GM21576 (cell line): Measurements from ENCODE around the gene OR10K1.
"Not testable (repeated sequence)": the region's sequence is repeated elsewhere in the genome, so short reads cannot be mapped to it uniquely, and the experiment has no call there.

Source experiments
- ATAC-seq: cut with Tn5 transposase; IDR thresholded peaks from one replicate; pipeline ENCODE4 v1.9.1; 2021; ENCODE audit warnings: mild to moderate bottlenecking, moderate library complexity; ENCODE audit not compliant: unreplicated experiment

Gene OR10K1, protein sequence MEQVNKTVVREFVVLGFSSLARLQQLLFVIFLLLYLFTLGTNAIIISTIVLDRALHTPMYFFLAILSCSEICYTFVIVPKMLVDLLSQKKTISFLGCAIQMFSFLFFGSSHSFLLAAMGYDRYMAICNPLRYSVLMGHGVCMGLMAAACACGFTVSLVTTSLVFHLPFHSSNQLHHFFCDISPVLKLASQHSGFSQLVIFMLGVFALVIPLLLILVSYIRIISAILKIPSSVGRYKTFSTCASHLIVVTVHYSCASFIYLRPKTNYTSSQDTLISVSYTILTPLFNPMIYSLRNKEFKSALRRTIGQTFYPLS

DNA sequence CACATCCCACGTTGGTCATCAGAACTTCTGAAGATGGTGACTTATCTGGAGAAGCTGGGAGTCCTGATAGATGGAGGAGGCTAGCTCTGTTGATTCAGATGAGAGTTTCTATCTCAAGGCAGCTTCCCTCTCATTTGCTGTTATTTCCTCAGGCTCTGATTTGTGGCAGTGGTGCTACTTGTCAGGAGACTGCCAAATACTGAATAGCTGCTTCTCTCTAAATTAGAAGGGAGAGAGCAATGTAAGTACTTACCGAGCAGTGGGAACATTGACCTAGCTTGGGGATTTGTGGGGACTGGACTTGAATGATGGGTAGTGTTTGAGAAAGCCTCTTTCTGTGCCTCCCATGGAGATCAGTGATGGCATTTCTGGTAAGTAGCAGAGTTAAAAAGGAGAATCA, at the start of gene OR10K1:
Gene OR10K1, plus strand, starts transcription at position 301 of the 400 bp plus-strand sequence. CDS start 3,728 bp downstream, outside the sequence.
- no peak for ATAC-seq

DNA sequence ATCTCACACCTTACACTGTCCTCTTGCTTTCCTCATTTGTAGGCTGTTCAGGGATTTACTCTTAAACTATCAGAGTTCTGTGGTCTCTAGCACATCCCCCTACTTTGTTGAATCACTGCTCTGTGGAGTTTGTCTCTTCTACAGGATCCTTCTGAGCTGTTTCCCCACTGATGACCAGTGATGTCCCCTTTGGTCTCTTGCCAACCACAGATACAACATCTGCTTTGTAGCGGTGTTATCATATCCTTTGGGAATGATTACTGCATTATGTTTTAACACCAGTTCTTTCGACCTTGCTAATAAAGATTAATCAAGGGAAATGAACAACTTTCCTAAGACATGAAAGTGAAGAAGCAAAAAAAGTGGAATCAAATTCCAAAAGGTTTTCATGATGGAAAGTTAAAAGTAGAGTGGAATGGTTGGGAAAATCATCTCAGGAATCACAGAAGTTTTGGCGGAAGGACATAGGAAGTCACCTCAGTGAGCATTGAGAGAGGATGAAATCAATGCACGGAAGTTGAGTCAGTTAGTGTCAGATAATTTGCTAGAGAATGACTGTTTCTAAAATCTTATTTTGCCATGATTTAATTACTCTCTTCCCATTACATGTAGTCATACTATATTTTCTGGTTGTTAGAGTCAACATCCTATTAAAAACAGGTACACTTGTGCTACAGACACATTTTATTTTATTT, 46.8 kb upstream of the OR10K1 start:
- no peak for ATAC-seq

DNA sequence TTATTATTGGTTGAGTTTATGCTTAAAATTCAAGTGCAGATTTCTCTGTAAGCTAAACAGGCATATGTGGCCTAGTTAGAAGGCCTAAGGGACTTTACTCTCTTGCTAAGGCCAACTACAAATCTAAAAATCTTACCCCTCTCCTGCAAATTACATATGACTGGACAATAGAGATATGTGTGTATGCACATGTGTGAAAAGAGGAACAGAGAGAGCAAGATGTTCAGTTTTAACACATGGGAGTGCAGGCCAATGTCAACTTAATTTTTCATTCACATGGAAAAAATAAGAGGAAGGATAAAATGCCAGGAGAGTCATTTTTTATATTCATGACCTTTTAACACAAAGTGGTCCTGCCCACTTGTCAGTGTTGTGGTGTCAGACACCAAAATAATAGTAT, 44.0 kb upstream of the OR10K1 start:
- no peak for ATAC-seq

DNA sequence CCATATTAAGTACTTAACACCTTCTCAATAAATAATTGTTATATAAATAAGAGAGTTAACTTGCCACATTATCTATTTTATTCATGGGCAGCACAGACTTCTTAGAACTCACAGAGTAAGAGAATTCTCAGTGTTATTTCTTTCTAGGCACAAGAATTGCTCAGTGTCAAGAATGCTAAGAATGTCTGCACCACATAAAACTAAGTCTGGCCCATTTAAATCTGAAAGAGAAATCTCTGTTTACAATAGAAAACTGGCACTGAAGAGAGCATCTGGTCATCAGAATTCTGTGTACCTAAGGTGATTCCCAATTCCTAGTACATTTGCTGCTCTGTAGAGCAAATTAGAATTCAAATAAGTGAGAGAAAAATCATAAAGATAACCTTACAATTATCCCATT, 39.4 kb upstream of the OR10K1 start:
- ATAC-seq: no peak

DNA sequence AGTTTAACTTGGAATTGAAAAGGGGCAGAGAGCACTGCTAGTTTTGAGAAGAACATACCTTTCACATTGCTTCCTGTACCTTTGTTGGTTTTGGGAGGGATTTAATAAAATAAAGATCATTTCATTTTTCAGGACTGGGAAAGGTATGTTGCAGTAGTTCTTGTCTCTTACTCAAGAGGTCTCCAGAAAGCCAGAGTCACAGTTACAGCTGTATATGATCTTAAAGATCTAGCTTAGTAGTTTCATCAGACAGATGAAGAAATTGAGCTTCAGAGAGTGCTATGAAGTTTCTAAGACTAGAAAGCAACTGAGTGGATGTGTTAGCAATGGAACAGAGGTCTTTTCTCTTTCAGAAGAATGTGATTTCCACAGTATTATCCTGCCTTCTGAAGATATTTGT, 36.6 kb upstream of the OR10K1 start:
- no peak for ATAC-seq

DNA sequence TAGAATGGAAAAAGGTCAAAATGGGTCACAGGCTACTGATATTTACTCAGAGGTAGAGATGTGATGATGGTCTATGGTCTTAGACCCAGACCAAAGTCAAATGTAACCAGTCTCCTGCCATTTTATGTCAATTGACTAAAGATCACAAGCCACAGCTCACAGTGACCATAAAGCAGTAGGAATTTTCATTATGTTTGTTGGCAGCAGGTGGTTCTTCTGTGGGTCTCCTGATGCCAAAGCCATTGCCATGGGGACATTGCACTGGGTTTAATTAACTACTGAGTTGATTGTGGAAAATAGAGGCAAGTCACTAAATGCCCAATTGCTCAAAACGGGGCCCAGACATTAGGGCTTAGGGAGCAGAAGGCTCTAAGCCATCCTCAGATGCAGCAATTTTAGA, 35.5 kb upstream of the OR10K1 start, which contains the start of gene OR10K2:
Gene OR10K2, minus strand, starts transcription at position 101 of the 400 bp plus-strand sequence. CDS start 5,371 bp downstream, outside the sequence.
- ATAC-seq: no peak

DNA sequence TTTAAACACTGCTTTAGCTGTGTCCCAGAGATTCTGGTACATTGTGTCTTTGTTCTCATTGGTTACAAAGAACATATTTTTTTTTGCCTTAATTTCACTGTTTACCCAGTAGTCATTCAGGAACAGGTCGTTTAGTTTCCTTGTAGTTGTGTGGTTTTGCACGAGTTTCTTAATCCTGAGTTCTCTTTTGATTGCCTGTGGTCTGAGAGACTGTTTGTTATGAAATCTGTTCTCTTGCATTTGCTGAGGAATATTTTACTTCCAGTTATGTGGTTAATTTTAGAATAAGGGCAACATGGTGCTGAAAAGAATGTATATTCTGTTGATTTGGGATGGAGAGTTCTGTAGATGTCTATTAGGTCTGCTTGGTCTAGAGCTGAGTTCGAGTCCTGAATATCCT, 31.5 kb upstream of the OR10K1 start:
- ATAC-seq: not testable (repeated sequence)

DNA sequence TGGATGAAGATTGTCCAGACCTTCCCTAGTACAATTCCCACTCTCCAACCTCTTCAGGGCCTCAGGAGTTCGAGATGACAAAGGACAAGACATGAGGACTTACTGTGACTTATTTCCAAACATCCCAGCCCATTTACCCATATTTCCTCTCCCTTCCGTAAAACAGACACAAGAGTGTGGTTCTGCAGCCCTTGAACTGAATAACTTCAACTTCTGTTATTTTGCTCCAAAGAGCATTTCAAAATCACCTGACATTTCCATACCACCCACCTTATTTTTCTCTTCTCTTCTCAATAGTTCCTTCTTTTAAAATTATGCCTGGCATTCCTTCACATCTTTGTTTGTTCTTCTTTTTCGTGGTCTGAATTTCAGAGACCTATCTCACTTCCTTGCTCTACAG, 26.9 kb upstream of the OR10K1 start:
- no peak for ATAC-seq

DNA sequence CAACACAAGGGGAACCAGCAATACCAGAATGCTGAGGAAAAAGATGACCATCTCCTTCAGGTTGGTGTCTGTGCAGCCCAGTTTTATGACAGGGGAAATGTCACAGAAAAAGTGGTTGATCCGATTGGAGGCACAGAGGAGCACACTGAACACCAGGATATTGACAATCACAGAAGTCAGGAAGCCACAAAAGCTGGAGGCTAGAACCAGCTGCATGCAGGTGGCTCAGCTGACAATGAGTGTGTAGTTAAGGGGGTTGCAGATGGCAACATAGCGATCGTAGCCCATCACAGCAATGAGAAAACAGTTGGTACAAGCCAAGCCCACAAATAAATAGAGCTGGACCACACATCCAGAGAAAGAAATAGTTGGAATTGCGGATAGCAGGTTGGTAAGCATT, 16.3 kb upstream of the OR10K1 start:
- ATAC-seq: no peak

DNA sequence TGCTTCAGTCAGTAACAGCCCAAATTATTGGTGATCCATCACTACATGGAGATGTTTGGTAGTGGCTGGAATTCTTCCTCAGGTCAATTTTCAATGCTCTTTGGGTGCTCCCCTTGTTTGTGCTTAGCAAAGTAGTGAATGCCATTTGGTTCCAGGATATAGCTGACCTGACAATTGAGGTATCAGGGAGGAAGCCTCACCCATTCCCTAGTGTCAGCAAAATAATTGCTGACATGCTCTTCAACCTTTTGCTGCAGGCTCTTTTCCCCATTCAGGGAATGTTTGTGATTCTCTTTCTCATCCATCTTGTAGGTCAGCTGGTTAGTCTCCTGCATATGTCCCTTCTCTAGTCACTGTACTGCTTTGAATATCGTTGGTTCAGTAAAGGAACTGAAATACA, 7.1 kb upstream of the OR10K1 start:
- no peak for ATAC-seq

DNA sequence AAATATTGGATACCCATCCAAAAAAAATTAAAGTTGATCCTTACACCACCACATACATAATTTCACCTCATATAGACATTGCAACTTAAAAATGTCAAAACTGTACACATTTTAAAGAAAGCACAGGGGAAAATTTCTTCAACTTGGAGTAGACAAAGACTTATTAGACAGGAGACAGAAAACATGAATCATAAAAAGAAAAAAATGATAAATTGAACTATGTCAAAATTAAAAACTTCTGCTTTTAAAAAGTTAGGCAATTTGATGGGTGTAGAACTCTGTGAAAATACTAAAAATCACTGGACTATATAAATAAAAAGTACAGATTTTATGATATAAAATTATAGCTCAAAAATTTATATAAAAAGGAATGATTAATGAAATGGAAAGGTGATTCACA, 4.4 kb upstream of the OR10K1 start:
- ATAC-seq: no peak

DNA sequence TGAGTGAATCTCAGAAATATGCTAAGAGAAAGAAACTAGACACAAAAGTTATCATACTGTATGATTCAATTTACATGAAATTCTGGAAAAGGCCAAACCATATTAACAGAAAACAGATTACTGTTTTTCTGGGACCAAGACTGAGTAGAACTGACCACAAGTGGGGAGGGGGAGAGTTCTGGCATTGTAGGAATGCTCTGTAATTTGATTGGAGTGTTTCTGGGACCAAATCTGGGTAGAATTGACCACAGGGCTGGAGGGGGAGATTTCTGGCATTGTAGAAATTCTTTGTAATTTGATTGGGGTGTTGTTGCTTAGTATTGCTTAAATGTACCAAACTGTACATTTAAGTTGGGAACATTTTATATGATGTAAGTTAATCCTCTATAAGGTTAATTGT, 3.4 kb upstream of the OR10K1 start:
- no peak for ATAC-seq

DNA sequence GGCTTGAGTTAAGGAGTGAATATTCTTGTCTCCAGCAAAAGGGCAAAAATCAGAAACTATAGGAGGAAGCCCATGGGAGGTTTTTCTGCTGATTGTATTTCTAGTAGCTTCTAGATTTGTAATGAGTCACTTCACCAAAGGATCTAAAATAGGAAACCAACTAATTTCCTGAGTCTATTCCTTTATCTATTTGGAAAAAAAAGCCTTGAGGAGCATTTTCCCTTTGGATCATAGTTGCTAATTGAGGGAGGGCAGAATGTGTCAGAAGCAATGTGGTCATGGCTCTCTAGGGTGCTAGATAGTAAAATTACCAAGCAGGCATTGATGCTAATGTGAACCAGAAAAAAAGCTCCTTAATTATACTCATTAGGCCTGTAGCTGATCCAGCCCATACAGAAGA, 10.3 kb downstream of the OR10K1 start, which contains the start of gene OR10R2:
Gene OR10R2, plus strand, starts transcription at position 301 of the 400 bp plus-strand sequence. CDS start 106 bp downstream, outside the sequence.
- ATAC-seq: no peak

DNA sequence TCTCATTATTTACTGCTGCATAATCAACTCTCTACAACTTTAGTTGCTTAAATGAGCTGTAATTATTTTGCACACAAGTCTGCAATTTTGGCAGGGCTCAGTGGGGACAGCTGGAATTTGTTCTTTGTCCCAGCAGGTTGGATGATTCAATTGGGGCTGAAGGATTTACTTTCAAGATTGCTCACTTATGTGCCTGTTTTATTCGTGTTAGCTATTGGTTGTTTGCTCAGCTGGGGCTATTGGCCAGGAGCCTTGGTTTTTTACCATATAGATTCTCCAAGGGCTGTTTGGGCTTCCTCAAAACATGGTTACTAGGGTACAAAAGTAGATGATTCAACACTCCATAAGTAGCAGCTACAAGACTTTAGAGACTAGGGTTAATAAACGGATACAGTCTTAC, 23.8 kb downstream of the OR10K1 start:
- no peak for ATAC-seq

DNA sequence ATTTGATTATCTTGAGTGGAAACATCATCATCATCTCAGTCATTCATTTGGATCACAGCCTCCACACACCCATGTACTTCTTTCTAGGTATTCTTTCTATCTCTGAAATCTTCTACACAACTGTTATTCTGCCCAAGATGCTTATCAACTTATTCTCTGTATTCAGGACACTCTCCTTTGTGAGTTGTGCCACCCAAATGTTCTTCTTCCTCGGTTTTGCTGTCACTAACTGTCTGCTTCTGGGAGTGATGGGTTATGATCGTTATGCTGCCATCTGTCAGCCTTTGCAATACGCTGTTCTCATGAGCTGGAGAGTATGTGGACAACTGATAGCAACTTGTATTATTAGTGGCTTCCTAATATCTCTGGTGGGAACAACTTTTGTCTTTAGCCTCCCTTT, 29.7 kb downstream of the OR10K1 start:
- ATAC-seq: no peak

DNA sequence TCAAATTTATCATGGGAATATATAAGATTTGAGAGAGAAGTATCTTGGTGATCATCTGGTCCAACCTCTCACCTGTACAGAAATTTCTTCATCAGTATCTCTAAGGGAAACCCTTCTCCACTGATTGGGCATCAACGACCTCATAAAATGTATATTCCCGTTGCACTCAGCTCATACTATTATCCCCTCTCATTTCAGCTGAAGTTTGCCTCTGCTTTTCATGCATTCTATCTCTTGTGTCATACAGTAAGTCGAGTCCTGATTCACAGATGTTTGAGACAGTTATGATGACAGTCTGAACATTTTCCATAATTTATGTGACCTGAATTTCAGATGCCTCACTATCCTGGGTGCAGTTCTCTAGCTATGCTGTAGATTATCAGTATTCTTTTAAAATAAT, 31.4 kb downstream of the OR10K1 start:
- ATAC-seq: no peak

DNA sequence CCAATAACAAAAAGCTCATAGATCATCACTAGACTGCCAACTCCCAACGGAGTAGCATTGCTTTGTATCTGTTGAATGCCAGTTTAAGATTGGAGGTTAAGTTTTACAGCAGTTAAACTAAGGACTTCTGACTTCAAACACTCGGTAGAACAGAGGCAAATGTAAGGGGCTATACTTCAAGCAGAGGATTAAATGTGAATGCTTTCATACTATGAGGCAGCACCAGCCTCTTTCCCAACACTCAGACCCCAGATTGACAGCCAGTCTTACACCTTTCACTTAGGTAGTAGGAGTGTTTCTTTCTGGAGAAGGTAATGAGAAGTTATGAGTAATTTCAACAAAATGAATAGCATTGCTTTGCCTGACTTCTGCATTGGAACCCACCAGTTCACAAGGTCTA, 33.2 kb downstream of the OR10K1 start:
- no peak for ATAC-seq

DNA sequence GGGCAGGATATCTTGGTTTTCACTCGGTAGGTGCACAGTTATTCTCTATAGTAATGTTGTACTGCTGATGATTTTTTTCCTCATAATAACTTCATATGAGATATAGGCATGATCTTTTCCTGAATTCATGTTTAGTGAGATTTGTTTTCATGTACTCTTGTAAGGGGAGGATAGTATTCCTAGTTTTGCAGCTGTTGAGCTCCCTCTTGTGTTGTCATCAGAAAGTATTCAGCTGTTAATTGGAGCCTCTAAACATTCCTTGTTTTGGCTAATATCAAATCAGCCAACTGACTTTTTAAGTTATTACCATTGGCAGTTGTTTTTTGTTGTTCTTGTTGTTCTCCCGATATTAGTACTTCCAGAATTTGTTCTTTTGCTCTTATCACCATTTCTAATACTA, 34.7 kb downstream of the OR10K1 start:
- ATAC-seq: no peak

DNA sequence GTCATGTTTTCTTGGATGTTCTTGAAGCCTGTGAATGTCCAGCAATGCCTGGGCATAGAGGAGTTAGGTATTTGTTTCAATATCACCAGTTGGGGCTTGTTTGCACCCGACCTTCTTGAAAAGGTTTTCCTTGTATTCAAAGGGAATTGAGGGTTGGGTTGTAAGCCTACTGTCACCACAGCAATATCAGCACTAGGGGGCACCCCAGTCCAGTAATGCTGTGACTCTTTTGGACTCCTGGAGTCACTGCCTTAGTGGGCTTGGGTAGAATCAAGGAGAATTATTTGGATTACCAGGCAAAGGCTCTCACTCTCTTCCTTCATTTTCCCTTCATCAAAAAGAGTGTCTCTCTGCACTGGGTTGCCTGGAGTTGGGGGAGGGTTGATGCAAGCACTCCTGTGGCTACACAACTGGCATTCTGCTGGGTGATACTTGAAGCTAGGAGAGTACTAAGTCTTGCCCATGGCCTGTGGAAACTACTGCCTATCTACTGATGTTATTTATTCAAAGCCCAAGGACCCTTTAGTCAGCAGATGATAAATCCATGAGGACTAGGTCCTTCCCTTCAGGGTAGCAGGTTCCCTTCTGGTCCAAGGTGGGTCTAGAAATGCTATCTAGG, 44.8 kb downstream of the OR10K1 start:
- ATAC-seq: no peak

DNA sequence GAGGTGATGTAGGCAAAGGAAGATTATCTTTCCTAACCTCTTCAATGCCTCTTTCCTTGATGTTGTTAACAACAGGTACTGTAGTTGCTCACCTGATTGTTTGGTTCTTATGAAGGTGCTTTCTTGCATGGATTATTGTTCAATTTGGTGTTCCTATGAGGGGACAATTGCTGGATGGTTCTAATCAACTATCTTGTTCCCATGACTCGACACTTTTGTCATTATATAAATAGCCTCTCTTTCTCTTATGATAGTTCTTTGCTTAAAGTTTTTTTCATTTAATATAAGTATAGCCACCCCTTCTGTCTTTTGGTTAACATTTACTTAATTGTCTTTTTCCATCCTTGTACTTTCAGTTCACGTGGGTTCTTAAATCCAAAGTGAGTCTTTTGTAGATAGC, 45.9 kb downstream of the OR10K1 start:
- no peak for ATAC-seq

DNA sequence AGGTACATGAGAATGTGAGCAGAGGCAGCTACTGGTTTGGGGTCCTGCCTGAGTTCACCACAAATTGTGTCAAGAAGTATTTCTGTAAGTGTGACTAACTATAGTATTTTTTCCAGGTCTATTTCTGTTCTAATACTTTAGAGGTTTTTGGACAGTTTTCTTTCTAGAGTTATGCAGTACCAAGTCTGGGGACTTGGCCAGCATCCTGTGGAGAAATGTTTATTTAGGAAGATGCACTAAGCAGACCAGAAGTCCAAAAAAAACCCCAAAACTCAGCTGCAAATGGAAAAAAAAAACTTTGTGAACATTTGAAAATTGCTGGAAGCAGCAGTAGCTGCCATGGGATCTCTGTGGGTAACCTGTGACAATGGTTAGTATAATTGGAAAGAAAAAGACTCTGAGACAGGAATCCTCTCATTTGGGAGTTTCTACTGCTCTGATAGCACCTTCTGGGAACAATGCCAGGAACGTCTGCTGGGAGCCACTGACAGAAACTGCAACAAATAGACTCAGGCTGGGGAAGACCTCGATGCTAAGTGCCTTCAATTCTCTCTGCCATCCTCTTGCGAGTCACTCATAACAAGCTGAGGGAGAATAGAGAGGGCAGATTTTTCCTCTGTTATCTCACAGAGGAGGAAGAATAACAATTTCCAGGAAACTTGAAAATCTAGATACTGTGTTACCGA, 48.0 kb downstream of the OR10K1 start:
- ATAC-seq: no peak
